ENCODE results near the gene SPATA6L. TPM values are rescaled to one million over a fixed set of nuclear protein-coding genes. Genes with fewer than 3 reads are reported as not detected.
A peak's percentile ranks its signal among the peaks of the same experiment; 100 is the strongest.

SPATA6L gene
- total and polyA plus RNA-seq, 10 of the 15 experiments (the other 5 are each of a cell fraction or from before 2014, with no cell fraction given) = 0.37 to 1.6 (median 0.91) TPM

DNA sequence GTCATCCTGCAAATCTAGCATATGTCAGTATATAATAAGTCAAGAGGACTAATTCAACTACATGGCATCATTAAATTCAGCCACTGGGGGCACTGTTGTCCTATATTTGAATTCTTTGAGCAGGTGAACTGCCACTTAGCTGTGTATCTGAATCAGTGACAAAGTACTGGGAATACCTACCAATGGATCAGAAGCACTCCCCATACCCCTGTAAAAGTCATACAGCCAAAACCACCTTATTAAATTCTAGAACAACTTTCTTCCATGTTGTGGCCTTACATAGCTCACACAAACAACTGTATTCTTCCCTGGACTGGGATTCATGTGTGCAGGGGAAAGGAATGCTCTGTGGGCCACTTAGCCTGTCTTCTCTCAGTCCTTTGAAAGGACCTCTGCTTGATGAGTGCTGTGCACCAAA is 61.6 kb downstream of the SPATA6L start (continued):
- no peak for TF ChIP-seq POLR2AphosphoS5 (IDR thresholded peaks at IDR 0.05; ENCODE audit: low read length)
- TF ChIP-seq, protein P1, sequence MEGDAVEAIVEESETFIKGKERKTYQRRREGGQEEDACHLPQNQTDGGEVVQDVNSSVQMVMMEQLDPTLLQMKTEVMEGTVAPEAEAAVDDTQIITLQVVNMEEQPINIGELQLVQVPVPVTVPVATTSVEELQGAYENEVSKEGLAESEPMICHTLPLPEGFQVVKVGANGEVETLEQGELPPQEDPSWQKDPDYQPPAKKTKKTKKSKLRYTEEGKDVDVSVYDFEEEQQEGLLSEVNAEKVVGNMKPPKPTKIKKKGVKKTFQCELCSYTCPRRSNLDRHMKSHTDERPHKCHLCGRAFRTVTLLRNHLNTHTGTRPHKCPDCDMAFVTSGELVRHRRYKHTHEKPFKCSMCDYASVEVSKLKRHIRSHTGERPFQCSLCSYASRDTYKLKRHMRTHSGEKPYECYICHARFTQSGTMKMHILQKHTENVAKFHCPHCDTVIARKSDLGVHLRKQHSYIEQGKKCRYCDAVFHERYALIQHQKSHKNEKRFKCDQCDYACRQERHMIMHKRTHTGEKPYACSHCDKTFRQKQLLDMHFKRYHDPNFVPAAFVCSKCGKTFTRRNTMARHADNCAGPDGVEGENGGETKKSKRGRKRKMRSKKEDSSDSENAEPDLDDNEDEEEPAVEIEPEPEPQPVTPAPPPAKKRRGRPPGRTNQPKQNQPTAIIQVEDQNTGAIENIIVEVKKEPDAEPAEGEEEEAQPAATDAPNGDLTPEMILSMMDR (IDR thresholded peaks at IDR 0.05 in 2 of 3, conservative IDR thresholded peaks at IDR 0.05 in 1 of 3; ENCODE audit: control insufficient read depth in 2 of 3, extremely low read depth in 1 of 3, insufficient read depth in 1 of 3, low read depth in 3 of 3, low read length in 3 of 3) = peak; percentile 50 to 75 (median 62)
- TF ChIP-seq CBX3 (IDR thresholded peaks at IDR 0.05; ENCODE audit: borderline replicate concordance, low read depth) = no peak
- TF ChIP-seq RAD21 (IDR thresholded peaks at IDR 0.05; ENCODE audit: insufficient read depth, low read depth, low read length) = peak; percentile 77

DNA sequence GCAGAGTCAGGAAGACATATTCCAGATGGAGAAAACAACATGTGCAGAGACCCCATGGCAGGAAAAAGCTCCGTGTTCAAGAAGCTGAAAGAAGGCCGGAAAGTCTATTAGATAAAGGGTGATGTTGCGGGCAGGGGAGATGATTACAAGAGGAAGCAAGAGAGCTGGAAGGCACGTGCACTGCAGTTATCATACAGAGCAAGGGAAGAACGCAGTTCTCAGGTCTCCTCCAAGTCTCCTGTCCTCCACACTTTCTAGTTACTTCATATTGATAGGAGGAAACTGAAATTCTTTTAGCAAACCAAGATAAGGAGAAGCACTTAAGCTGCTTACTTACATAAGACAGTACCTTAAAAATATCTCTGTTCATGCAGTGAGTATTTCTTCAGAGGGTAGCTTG is 62.5 kb downstream of the SPATA6L start:
- no peak for FAIRE-seq
- Histone ChIP-seq H3K4me3 (no peak overlapping the region), H3K9ac (ENCODE audit: control insufficient read depth, insufficient read depth, low read length) (no peak overlapping the region), H4K20me1 (ENCODE audit: control insufficient read depth, insufficient read depth) (no peaks in the 10 kb centered on the region), H2AFZ (ENCODE audit: control insufficient read depth, low read depth, low read length) (no peak overlapping the region), H3K27ac (ENCODE audit: control insufficient read depth, insufficient read depth) (no peak overlapping the region), H3K4me1 (ENCODE audit: control insufficient read depth, insufficient read depth, low read length) (no peaks in the 10 kb centered on the region), H3K27me3 (replicated peaks in 1 of 2; ENCODE audit: control insufficient read depth in 2 of 2, insufficient read depth in 2 of 2, low read length in 1 of 2) (no peaks in the 10 kb centered on the region), H3K36me3 (ENCODE audit: control insufficient read depth in 2 of 2, insufficient read depth in 2 of 2, low read length in 1 of 2) (no peaks in the 10 kb centered on the region), H3K9me3 (replicated peaks; ENCODE audit: control insufficient read depth, insufficient read depth, low read length) (no peaks in the 10 kb centered on the region; the same call in 2 of the 3 replicates), H3K79me2 (ENCODE audit: control insufficient read depth, insufficient read depth, low read length) (no peaks in the 10 kb centered on the region), H3K4me2 (ENCODE audit: control insufficient read depth, insufficient read depth) (no peak overlapping the region)
- in situ Hi-C loops (cut with MboI) = no loop called here
- ChIA-PET SMC1A (ENCODE audit: uncharacterized antibody, unreplicated experiment) (interaction anchor here (0.7 to 1.7 kb wide), 10 partner anchors 26 to 819 kb away, joined by 3 to 5 read pairs (median 3); no protein-coding TSS in a partner anchor), POLR2A (no interaction called here), RAD21 (ENCODE audit: unreplicated experiment) (interaction anchor here (1.0 to 2.7 kb wide), 5 partner anchors 15 to 146 kb away, joined by 3 to 8 read pairs (median 3); partner anchors contain the start of gene AK3), CTCF (interaction anchor here (1.2 to 2.7 kb wide), 12 partner anchors 11 to 813 kb away, joined by 3 to 18 read pairs (median 6); no protein-coding TSS in a partner anchor)
- no peak for TF ChIP-seq STAT3 (IDR thresholded peaks at IDR 0.05; ENCODE audit: low read depth, low read length)
- TF ChIP-seq NFYB (IDR thresholded peaks at IDR 0.05; ENCODE audit: insufficient read depth, low read depth, low read length) = no peak
- no peak for TF ChIP-seq YBX1 (IDR thresholded peaks at IDR 0.05)
- TF ChIP-seq RB1 (IDR thresholded peaks at IDR 0.05; ENCODE audit: borderline replicate concordance) = no peak
- TF ChIP-seq NRF1 (conservative IDR thresholded peaks at IDR 0.05; ENCODE audit: low read depth, low read length) = no peak
- no peak for TF ChIP-seq RAD21 (IDR thresholded peaks at IDR 0.05; ENCODE audit: insufficient read depth, low read depth, low read length)
- TF ChIP-seq CEBPZ (IDR thresholded peaks at IDR 0.05; ENCODE audit: low read depth, low read length) = no peak
- TF ChIP-seq, protein P2, sequence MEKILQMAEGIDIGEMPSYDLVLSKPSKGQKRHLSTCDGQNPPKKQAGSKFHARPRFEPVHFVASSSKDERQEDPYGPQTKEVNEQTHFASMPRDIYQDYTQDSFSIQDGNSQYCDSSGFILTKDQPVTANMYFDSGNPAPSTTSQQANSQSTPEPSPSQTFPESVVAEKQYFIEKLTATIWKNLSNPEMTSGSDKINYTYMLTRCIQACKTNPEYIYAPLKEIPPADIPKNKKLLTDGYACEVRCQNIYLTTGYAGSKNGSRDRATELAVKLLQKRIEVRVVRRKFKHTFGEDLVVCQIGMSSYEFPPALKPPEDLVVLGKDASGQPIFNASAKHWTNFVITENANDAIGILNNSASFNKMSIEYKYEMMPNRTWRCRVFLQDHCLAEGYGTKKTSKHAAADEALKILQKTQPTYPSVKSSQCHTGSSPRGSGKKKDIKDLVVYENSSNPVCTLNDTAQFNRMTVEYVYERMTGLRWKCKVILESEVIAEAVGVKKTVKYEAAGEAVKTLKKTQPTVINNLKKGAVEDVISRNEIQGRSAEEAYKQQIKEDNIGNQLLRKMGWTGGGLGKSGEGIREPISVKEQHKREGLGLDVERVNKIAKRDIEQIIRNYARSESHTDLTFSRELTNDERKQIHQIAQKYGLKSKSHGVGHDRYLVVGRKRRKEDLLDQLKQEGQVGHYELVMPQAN (conservative IDR thresholded peaks at IDR 0.05) = no peak
- no peak for TF ChIP-seq USF2 (IDR thresholded peaks at IDR 0.05; ENCODE audit: borderline replicate concordance, low read depth, low read length)
- no peak for TF ChIP-seq TBL1XR1 (IDR thresholded peaks at IDR 0.05; ENCODE audit: low read depth, low read length)
- TF ChIP-seq IKZF1 (conservative IDR thresholded peaks at IDR 0.05) = no peak
- no peak for DNase-seq (ENCODE audit: low read depth, low spot score)
- intact Hi-C loops (cut with micrococcal nuclease; ENCODE audit: unreplicated experiment) = loop anchor here (2.0 to 5.0 kb wide), 3 partner anchors 143 to 385 kb away; no protein-coding TSS in a partner anchor
- ATAC-seq = no peak
- 53% methylated on average over 5 of the region's 5 CpGs for WGBS (ENCODE audit: insufficient coverage, insufficient replicate concordance, low lambda C conversion rate, missing lambda C conversion rate)
- no TSS peak for BruUV-seq (replicated peaks)

All from GM12878 (cell line).